Measurements from ENCODE around the gene PSMB2. TPM values are rescaled to one million over a fixed set of nuclear protein-coding genes. Genes with fewer than 3 reads are reported as not detected.

The PSMB2 gene
- polyA plus RNA-seq, 1 donor from 2014 or later, result 48.2 TPM

DNA sequence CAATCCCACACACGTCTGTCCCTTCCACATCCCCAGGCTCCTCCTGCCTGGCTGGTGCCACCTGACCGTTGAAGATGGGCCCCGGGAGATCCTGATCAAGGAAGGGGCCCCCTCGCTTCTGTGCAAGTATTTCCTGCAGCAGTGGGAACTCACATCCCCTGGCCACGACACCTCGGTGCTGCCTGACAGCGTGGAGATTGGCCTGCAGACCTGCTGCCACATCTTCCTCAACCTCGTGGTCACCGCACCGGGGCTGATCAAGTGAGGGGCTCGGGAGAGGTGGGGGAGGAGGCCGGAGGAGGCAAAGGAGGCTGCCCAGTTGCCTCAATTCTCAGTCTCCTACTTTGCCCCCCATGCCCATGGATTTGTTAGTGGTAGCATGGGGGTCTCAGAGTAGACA lies 78.2 kb downstream of the PSMB2 start:
- Histone ChIP-seq H3K9ac (ENCODE audit: low read length) (no peak overlapping the region), H4K20me1 (ENCODE audit: insufficient read depth) (no peaks in the 10 kb centered on the region), H3F3A (ENCODE audit: insufficient read depth, low read length, poor library complexity, severe bottlenecking) (peaks cover 5% of the 10 kb centered on the region), H3K79me2 (replicated peaks; ENCODE audit: insufficient read depth, low read length) (no peaks in the 10 kb centered on the region), H3K4me2 (ENCODE audit: low read length) (no peak overlapping the region), H3K9me3 (ENCODE audit: low read length) (no peaks in the 10 kb centered on the region), H2AFZ (ENCODE audit: low read depth, low read length) (no peak overlapping the region), H3K27ac (ENCODE audit: low read length) (no peak overlapping the region), H3K4me3 (ENCODE audit: low read length) (no peak overlapping the region), H3K27me3 (ENCODE audit: insufficient read depth, low read depth, low read length) (no peaks in the 10 kb centered on the region), H3K9me2 (ENCODE audit: insufficient read depth, low read length) (no peaks in the 10 kb centered on the region), H3K36me3 (ENCODE audit: insufficient read depth, low read length) (no peaks in the 10 kb centered on the region)
- TF ChIP-seq RAD21 (conservative IDR thresholded peaks at IDR 0.05) (no peak), CTCF (IDR thresholded peaks at IDR 0.05; ENCODE audit: poor library complexity, severe bottlenecking) (no peak), EZH2 (IDR thresholded peaks at IDR 0.05; ENCODE audit: borderline replicate concordance, insufficient read depth, low read length, poor library complexity, severe bottlenecking) (no peak), MXI1 (conservative IDR thresholded peaks at IDR 0.05; ENCODE audit: poor library complexity, severe bottlenecking) (no peak), TAF1 (IDR thresholded peaks at IDR 0.05; ENCODE audit: low read depth) (no peak), REST (IDR thresholded peaks at IDR 0.05; ENCODE audit: borderline replicate concordance) (no peak), POLR2AphosphoS5 (IDR thresholded peaks at IDR 0.05) (no peak), SMC3 (conservative IDR thresholded peaks at IDR 0.05; ENCODE audit: poor library complexity) (no peak), EP300 (conservative IDR thresholded peaks at IDR 0.05; ENCODE audit: poor library complexity, severe bottlenecking) (no peak)

- no peak overlapping the region for H3K4me2 ChIP-seq (ENCODE audit: low read length)
- H3K9me2 ChIP-seq (ENCODE audit: insufficient read depth, low read length), result no peaks in the 10 kb centered on the region
- H3K4me3 ChIP-seq (ENCODE audit: low read length), result peak overlapping the region; percentile 39
- H2AFZ ChIP-seq (ENCODE audit: low read depth, low read length), result no peak overlapping the region
- H3K36me3 ChIP-seq (ENCODE audit: insufficient read depth, low read length), result no peaks in the 10 kb centered on the region
- no peaks in the 10 kb centered on the region for H4K20me1 ChIP-seq (ENCODE audit: insufficient read depth)
- no peak overlapping the region for H3K9ac ChIP-seq (ENCODE audit: low read length)
- H3K79me2 ChIP-seq (replicated peaks; ENCODE audit: insufficient read depth, low read length), result no peaks in the 10 kb centered on the region
- TF ChIP-seq MXI1 (conservative IDR thresholded peaks at IDR 0.05; ENCODE audit: poor library complexity, severe bottlenecking) (no peak), POLR2AphosphoS5 (IDR thresholded peaks at IDR 0.05) (no peak), CTCF (IDR thresholded peaks at IDR 0.05; ENCODE audit: poor library complexity, severe bottlenecking) (no peak), RAD21 (conservative IDR thresholded peaks at IDR 0.05) (no peak), REST (IDR thresholded peaks at IDR 0.05; ENCODE audit: borderline replicate concordance) (no peak), TAF1 (IDR thresholded peaks at IDR 0.05; ENCODE audit: low read depth) (no peak), SMC3 (conservative IDR thresholded peaks at IDR 0.05; ENCODE audit: poor library complexity) (no peak), EP300 (conservative IDR thresholded peaks at IDR 0.05; ENCODE audit: poor library complexity, severe bottlenecking) (no peak), EZH2 (IDR thresholded peaks at IDR 0.05; ENCODE audit: borderline replicate concordance, insufficient read depth, low read length, poor library complexity, severe bottlenecking) (no peak)
- H3K27ac ChIP-seq (ENCODE audit: low read length), result no peak overlapping the region
- H3K9me3 ChIP-seq (ENCODE audit: low read length), result no peaks in the 10 kb centered on the region
- H3F3A ChIP-seq (ENCODE audit: insufficient read depth, low read length, poor library complexity, severe bottlenecking), result peaks cover 5% of the 10 kb centered on the region
- H3K27me3 ChIP-seq (ENCODE audit: insufficient read depth, low read depth, low read length), result no peaks in the 10 kb centered on the region
These were observed 79.2 kb downstream of the PSMB2 start for GRCh38 chr1:35561972-35562680.

Measured in neural cell (in vitro differentiated cells).